Ureter (tissue), 1 donor: ENCODE results near the gene FCER1A. TPM values are rescaled to one million over a fixed set of nuclear protein-coding genes. Genes with fewer than 3 reads are reported as not detected.
"Not testable (repeated sequence)": the region's sequence is repeated elsewhere in the genome, so short reads cannot be mapped to it uniquely, and the experiment has no call there.

Experiments used
- DNase-seq: peaks from one replicate; pipeline ENCODE4 v3.0.0-alpha.2; 2020; ENCODE audit warnings: low spot score
- total RNA-seq: library from RNA; stranded (reverse); gene quantifications from one replicate; pipeline ENCODE4 v1.2.4, GENCODE V29; 2023
- donor health status: DM: yes; HTN: yes; CAD: no.

FCER1A gene
- total RNA-seq: 0.99 TPM

DNA sequence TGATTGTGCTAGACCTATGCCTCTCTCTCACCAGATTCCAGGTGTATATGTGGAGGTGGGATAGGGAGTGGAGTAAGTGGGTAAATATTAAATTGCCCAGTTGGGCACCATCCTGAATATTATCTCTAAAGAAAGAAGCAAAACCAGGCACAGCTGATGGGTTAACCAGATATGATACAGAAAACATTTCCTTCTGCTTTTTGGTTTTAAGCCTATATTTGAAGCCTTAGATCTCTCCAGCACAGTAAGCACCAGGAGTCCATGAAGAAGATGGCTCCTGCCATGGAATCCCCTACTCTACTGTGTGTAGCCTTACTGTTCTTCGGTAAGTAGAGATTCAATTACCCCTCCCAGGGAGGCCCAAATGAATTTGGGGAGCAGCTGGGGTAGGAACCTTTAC, at the start of gene FCER1A:
TSS of gene FCER1A (plus strand) at position 242 of the 400 bp plus-strand sequence. CDS start at position 271, 29 bp downstream.
- DNase-seq: no peak

DNA sequence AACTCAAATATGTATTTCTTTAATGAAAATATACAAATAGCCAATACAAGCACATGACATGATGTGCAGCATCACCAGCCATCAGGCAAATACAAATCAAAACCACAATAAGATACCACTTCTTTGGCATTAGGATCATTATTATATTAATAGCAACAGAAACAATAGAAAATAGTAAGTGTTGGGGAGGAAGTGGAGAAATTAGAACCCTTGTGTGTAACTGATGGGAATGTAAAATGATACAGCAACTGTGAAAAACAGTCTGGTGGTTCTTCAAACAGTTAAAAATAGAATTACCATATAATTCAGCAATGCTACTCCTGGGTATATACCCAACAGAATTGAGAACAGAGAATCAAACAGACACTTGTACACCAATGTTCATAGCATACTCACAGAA, 40.8 kb upstream of the FCER1A start:
- no peak for DNase-seq

- no peak for DNase-seq
Observed at GRCh38 chr1:159261721-159262494, 40.2 kb upstream of the FCER1A start.

GRCh38 chr1:159266832-159267231, 35.3 kb upstream of the FCER1A start:
- no peak for DNase-seq

DNA sequence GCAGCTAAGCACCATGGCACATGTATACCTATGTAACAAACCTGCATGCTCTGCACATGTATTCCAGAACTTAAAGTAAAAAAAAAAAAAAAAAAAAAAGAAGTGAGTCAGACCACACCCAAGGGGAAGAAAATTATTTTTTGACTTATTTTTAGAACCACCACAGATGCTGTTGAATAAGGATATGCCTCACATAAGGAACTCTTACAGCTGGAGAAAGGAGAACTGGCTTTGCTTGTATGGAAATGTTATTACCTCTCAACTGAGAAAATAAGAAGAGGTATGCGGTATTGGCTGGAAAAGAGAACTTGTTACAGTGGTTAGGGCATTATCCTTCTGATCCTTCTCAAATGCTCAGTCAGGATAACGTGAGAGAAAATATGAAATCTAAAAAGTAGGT, 27.5 kb upstream of the FCER1A start:
- DNase-seq: no peak

- DNase-seq: no peak
Observed at GRCh38 chr1:159275891-159276290, 26.2 kb upstream of the FCER1A start.

GRCh38 chr1:159279773-159280172, 22.4 kb upstream of the FCER1A start:
- no peak for DNase-seq

DNA sequence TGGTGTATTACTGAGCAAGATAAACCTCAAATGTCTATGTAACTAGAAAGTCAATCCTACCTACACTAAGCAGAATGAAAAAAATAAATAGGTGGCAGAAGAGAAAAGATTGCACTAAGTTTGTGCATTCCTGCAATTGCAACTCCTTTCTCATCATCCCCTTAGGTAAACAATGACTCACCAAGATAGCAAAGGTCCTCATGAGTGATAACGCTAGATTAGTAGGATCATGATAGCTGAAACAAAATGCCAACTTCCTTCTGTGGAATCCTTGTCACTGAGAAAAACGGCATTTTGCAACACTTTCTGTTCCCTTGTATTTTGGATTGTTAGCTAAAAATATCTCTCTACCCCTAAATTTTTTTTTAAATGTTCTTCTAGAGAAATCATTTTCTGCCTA, 20.0 kb upstream of the FCER1A start:
- no peak for DNase-seq

DNA sequence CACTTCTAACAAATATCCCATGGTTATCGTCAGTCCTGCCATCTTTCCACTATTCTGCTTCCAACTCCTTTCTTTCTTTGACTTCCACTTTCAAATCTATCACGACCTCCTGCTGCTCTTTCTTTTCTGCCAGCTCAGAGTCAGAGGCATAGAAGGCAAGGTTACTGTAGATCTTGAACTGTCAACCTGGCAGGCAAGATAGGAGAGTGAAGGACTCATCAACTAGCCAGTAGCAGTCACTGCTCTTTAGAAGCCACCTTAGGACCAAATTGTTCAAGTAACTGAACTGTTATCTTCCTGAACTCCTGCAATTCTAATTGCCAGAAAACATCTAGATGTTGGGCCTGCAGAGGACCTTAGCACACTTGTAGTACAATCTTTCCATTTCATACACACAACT, 13.1 kb upstream of the FCER1A start:
- DNase-seq: no peak

DNA sequence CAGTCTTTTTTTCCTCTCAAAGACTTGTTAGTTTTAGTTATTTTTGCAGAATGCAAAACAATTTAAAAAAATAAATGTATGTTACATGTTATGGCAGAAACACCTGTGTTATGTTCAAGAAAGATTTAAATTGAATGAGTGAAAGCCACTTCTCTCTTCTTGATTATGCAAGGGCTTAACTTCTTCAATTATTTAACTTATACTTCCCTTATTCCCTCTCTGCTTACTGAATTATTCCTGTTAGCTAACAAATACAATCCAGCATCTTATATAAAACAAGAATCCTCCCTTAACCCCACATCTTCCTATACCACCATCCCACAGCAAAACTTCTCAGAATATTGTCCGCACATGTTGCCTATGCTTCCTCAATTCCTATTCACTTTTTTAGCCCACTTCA, 10.7 kb upstream of the FCER1A start:
- DNase-seq: no peak

- DNase-seq: no peak
Observed at GRCh38 chr1:159296706-159297375, 5.3 kb upstream of the FCER1A start.

- DNase-seq: no peak
Observed at GRCh38 chr1:159300146-159300545, 2.0 kb upstream of the FCER1A start.

- DNase-seq: no peak
Observed at GRCh38 chr1:159307346-159308020, 5.3 kb downstream of the FCER1A start.

GRCh38 chr1:159311679-159312078, 9.5 kb downstream of the FCER1A start:
- no peak for DNase-seq

DNA sequence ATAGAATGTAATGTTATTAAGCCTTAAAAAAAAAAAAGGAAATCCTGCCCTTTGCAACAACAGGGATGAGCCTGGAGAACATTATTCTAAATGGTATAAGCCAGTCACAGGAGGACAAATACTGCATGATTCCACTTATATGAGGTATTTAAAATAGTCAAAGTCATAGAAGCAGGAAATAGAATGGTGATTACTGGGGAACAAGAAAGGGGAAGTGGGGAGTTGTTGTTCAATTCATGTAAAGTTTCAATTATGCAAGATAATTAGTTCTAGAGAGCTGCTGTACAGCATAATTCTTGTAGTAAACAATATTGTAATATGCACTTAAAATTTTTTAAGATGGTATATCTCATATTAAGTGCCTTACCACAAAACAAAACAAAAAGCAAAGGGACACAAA, 13.2 kb downstream of the FCER1A start:
- no peak for DNase-seq

DNA sequence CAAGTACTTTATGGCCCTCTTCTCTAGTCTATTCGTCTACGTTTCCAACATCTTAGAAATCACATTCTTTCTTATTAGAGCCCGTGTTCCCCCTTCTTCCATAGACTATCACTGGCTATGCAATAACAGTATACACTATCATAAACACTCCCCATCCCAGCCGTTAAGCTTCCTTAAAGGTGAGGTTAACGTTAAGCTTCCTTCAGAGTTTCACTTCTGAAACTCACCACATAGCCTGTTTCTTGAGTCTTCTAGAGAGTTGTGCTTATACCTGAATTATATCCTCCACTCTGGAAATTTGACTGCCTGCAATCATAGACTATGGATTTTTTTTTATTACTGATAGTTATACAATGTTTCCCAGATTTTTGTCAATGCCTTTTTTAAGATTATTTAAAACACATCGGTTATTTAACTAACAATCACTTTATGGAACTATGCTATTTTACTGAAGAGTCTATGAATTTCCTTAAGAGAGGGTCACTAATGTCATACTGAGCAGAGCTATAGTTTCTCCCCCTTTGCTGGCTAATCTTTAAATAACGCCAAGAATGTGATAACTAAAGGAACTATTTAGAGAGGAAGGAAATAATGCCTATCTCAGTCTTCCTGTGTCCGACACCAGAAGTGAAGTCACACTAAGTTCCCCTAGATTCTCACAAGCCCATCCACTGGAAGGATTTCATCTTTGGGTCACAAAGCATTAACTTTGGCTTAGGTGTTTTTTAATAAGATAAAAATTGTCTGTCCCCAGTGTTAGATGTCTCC, 16.8 kb downstream of the FCER1A start:
- no peak for DNase-seq

GRCh38 chr1:159334797-159335196, 32.7 kb downstream of the FCER1A start:
- no peak for DNase-seq

DNA sequence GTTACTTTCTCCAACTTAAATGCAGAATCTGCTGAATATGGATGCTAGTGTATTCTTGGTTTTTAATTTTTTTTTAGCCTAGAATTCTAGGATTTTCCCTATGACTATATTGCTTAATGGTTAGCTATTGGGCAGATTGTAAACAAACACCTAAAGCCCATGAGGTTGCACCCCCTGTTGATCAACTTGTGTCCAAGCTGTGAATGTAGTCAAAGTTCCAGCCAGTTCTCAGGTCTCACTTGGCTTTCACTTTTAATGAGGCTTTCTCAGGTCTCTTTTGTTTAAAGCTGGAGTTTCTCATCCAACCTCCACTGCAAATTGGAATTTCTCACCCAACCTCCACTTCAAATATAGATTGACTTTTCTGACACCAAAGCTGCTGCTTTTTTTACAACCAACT, 35.9 kb downstream of the FCER1A start:
- DNase-seq: no peak

DNA sequence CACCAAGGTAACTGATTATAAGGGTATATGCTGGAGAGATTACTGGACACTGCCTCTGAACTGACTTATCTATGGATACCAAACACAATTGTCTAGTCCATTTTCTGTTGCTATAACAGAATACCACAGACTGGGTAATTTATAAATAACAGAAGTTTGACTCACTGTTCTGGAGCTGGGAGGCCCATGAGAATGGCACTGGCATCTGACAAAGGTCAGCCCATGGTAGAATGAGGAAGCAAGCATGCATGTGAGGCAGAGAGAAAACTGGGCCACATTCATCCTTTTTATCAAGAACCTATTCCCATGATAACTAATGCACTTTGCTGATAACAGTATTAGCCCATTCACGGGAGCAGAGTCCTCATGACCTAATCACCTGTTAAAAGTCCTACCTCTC, 37.4 kb downstream of the FCER1A start:
- no peak for DNase-seq

DNA sequence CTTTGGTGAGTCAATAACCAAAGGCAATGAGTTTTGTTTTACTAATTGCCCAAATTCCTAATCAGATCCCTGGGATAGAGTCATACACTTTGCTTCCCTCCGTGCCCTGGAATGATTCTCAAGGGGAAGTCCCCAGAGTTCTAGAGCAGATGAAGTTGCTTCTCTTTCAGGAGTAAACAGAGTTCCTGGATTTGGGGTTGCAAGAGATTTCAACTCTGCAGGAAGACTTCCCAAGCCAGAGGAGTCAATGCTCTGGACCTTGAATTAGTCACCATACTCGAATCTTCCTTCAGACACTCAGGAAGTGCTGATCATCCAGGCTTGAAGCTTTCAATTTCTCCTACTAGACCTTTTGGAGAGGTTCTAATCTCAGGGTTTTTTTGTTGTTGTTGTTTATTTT, 39.6 kb downstream of the FCER1A start:
- no peak for DNase-seq

GRCh38 chr1:159342761-159343425, 40.8 kb downstream of the FCER1A start:
- no peak for DNase-seq

- DNase-seq: not testable (repeated sequence)
Observed at GRCh38 chr1:159349374-159349773, 47.2 kb downstream of the FCER1A start.
